ENCODE results near the gene SSH2.

Gene SSH2

DNA sequence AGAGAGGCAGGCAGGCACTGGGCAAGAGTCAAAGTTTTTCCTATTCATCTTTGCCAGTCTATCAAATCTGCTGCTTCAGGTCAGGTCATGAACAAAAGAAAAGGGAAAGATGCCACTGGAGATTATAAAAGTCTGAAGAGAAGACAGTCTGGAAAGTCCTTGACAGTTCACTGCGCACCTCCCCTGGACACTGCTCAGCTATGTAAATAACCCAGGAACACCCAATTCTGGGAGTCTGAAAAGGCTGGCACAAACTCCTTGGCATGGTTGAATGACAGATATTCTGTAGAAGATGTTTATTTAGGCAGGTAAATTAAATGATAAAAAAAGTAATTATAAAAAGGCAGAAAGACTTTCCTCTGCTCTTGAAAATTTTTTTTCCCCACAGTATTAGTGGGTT lies 302.1 kb downstream of the SSH2 start:
- no peak for DNase-seq (ENCODE audit: low read depth, low spot score)

- no peak for DNase-seq (ENCODE audit: low read depth, low spot score)
Measured at GRCh38 chr17:29625037-29625750, 304.8 kb downstream of the SSH2 start.

DNA sequence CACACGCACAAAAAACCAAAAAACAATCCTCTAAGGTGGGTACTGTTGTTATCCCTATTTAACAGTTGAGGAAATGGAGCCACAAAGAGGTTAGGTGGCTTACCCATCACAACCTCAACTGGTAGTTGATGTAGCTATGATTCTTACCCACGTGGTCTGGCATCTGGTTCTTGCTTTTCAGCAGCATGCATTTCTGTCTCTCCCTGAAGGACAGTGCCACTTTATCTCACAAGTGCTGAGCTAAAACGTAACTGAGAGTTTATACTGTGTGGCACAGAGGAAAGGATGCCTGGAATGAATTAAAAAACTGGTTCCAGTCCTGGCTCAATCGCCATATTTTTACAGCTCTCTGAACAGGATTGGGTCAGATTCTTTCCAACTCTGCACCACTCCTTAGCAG lies 305.4 kb downstream of the SSH2 start:
- no peak for DNase-seq (ENCODE audit: low read depth, low spot score)

GRCh38 chr17:29623283-29623647 lies 306.8 kb downstream of the SSH2 start:
- DNase-seq (ENCODE audit: low read depth, low spot score): no peak

DNA sequence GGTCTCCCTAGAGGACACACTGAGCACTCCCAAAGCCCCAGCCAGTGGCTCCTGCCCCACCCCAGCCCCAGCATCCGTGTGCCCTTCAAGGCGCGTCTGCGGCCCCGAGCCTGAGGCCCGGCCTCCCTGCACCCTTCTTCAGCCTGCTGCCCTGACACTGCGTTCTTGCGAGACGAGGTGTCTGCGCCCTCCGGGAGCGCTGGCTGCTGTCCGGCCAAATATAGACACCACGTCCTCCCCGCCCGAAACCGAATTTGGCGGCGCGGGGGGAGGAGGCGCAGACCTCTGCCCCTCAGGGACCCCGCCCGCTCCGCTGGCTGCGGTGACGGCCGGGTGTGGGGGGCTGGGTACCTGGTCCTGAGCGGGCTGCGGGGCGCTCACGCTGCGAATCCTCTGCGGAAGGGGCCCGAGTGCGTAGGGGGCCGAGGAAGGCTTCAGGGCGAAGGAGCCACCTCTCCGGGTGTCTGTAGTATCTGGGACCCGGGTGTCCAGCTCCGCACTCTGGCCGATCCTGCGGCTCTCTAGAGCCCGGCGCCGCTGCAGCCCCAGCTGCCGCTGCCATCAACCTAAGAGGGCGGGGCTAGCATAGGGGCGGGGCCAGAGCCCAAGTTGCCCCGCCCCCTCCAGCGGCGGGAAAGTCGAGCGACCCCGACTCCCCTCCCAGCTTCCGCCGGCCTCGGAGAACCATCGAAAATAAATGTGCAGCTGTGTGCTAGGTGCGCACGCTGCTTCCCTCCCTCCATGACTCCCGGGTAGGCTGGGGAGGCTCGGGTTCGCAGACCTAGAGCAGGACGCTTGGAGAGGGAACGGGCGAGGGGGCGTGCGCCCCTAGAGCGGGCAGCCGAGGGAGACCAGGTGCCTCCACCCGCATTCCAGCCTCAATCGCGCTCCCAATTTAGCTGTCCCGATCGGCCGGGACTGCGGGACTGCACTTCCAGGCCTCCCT lies 307.4 kb downstream of the SSH2 start, which contains the start of gene CORO6:
CORO6 (minus strand) TSS at position 576 of the 946 bp plus-strand sequence. CDS start 1,491 bp downstream, outside the sequence.
- DNase-seq (ENCODE audit: low read depth, low spot score): peak; percentile 92

DNA sequence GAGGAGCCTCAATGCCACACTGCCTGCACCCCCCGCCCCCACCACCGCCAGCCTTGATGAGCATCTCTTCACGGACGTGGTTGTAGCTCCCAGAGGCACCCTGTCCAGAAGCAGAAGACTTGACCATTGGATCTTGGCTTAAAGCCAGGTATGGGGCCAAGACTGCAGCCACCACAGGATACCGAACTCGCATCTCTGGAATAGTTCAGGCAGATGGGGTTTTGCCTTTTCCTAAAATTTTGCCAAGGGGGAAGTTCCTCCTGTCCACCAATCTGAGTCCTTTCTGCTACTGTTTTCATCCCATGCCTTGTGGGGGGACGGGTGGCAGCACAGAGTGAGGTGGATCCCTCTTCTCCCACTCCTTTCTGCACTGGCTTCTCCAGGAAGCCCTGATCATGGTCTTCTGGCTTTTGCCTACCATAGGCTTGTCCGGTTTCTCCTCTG lies 308.3 kb downstream of the SSH2 start:
- DNase-seq (ENCODE audit: low read depth, low spot score): no peak

DNA sequence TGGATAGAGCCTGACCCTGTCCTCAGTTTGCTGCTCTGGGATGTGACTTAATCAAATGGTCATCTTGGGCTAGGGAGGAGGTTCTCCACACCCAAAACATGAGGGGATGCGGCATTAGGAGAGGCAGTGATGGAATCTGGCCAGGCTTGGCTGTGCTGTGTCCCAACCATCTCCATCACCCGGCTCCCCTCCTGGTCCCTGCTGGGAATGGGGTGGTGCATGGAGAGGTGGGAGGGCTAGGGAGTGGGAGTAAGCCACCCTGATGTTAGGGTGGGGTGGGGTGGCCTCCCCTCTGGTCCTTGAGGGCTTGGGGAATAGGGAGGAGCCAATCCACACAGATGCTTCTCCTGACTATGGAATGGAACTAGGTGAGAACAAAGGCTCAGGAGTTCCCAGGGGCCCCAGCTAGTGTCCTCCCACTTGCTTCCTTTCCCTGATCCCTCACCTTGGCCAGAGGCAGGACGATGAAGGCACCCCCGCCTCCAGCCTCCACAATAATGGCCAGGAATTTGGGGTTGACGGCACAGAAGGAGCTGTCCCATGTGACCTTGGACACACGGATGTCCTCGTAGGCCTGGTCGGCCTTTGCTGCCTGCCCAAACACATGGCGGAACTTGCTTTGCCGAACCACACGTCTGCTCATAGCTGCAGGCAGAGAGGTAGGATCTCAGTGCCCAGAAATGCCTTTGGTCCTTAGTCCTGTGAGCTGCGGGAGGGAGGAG lies 309.1 kb downstream of the SSH2 start:
- DNase-seq (ENCODE audit: low read depth, low spot score): no peak

DNA sequence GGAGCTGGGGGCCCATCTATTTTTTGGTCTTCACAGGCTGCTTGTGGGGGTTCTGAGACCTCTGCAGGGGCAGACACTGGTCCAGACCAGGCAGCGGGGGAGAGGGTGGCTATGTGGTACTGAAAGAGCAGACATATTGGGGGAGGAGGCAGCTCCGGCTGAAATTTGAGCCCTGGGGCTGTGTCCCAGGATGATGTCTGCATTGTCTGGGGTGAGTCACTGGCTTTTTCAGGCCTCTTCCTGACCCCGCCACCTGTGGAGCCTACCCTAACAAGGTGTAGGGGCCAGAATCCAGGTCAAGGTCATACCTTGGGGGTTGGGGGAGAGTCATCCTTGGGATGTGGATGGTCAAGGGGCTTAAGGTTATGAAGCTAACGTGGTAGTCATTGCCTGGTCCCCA lies 309.8 kb downstream of the SSH2 start:
- DNase-seq (ENCODE audit: low read depth, low spot score): peak; percentile 83

GRCh38 chr17:29619251-29619650 lies 310.8 kb downstream of the SSH2 start:
- DNase-seq (ENCODE audit: low read depth, low spot score): peak; percentile 52

- DNase-seq (ENCODE audit: low read depth, low spot score): no peak
Measured at GRCh38 chr17:29618272-29619065, 311.6 kb downstream of the SSH2 start.

- DNase-seq (ENCODE audit: low read depth, low spot score): peak; percentile 91
Measured at GRCh38 chr17:29617481-29618271, 312.4 kb downstream of the SSH2 start.

- DNase-seq (ENCODE audit: low read depth, low spot score): peak; percentile 90
Measured at GRCh38 chr17:29617125-29617480, 312.9 kb downstream of the SSH2 start.

GRCh38 chr17:29616300-29617048 lies 313.6 kb downstream of the SSH2 start:
- no peak for DNase-seq (ENCODE audit: low read depth, low spot score)

GRCh38 chr17:29615492-29616299 lies 314.3 kb downstream of the SSH2 start:
- DNase-seq (ENCODE audit: low read depth, low spot score): peak; percentile 91

DNA sequence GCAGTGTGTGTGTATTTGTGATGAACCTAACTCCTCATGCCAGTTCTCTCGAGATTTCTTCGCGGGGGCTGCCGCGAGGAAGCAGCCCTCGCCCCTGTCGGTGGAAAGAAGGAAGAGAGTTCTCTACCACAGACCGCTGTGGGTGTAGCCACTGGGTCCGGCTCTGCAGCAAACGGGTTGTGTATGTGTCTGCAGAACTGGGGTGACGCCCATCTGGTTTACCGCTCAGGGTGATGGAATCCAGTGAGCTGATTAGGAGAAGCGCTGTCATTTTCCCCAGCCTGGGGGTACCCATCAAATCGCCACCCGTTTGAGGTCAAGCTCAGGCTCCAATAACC lies 315.0 kb downstream of the SSH2 start:
- DNase-seq (ENCODE audit: low read depth, low spot score): peak; percentile 60

DNA sequence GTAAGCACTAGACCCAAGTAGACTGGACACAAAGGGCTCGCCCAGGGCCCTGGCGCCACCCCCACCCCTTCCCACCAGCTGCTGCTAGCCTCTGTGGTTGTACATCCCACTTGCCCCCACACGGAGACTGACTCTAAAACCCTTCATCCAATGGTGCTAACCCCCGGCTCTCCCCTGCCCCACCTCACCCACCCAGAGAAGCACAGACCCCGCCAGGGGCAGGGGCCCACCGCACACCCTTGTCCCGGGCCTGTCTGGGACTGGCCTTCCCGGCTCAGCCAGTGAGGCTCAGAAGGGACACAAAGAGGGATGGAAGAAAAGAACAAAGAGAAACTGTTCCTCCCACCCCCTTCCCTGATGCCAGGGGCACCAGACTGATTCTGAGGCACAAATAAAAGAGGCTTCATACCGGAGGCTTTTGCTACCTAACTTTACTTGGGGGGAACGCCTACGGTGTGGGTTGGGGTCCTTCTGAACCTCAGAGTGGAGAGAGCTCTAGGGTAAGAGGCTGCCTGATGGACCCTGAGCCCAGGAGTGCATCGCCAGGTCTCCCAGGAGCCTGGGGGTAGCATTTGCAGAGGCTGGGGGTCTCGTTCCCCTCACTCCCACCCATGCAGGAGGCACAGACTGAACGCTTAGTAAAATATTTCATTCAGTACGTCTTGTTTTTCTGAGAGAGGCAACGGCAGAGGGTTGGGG lies 315.5 kb downstream of the SSH2 start:
- DNase-seq (ENCODE audit: low read depth, low spot score): no peak

DNA sequence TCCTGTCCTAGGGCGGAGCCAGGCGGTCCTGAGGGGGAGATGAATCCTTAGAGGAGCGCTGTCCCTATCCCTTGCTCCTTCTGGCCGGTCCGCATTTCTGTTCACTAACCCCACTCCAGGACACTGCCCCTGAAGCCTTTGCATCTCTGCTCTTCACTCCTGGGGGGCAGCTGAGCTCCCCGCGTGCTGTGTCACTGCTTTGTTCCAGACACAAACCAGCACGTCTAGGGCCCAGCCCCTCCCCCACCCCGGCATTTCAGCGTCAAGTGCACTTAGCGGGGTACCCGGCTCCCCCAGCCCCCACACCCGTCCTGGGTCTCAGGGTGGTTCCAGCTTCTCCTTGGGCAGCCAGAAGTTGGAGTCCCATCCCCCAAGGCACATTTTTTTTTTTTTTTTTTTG lies 316.2 kb downstream of the SSH2 start:
- DNase-seq (ENCODE audit: low read depth, low spot score): no peak

- DNase-seq (ENCODE audit: low read depth, low spot score): peak; percentile 98
Measured at GRCh38 chr17:29613352-29613837, 316.6 kb downstream of the SSH2 start.

Measured in ELF-1 (cell line).